Calu3 (cell line): ENCODE data around the gene SERPINB8. TPM values are rescaled to one million over a fixed set of nuclear protein-coding genes. Genes with fewer than 3 reads are reported as not detected.
"Not testable (repeated sequence)": the region's sequence is repeated elsewhere in the genome, so short reads cannot be mapped to it uniquely, and the experiment has no call there.

Experiments used
- Bru-seq: library from RNA; stranded (reverse); fragments of 400-500 nt; gene quantifications from one replicate; lab custom pipeline; 2021; lab: Mats Ljungman, UMichigan
- BruChase-seq, 2 experiments: library from RNA; stranded (reverse); fragments of 400-500 nt; gene quantifications; one replicate each; lab custom pipeline; 2021; lab: Mats Ljungman, UMichigan
- BruUV-seq: library from RNA; stranded (reverse); fragments of 400-500 nt; replicated peaks from 2 replicates; lab custom pipeline; 2021; lab: Mats Ljungman, UMichigan
- CTCF ChIA-PET: fragments of 300-600 bp; sonication (Branson Sonifier 250); formaldehyde crosslinking; loops from one replicate; lab custom pipeline; 2022; ENCODE audit warnings: antibody characterized with exemption; lab: Charles Lee
- DNase-seq: peaks from one replicate; pipeline ENCODE4 v3.0.0; 2022
- H3K27ac Mint-ChIP-seq: one replicate; pipeline ENCODE4 v1.8.0; 2022; ENCODE audit warnings: mixed read lengths; ENCODE audit not compliant: unreplicated experiment
- H3K27me3 Mint-ChIP-seq: one replicate; pipeline ENCODE4 v1.8.0; 2022; ENCODE audit warnings: mixed read lengths; ENCODE audit not compliant: unreplicated experiment
- H3K36me3 Mint-ChIP-seq: one replicate; pipeline ENCODE4 v1.8.0; 2022; ENCODE audit warnings: mild to moderate bottlenecking, moderate library complexity, mixed read lengths; ENCODE audit not compliant: insufficient read depth, unreplicated experiment
- H3K4me1 Mint-ChIP-seq: one replicate; pipeline ENCODE4 v1.8.0; 2022; ENCODE audit warnings: mild to moderate bottlenecking, low read depth, mixed read lengths; ENCODE audit not compliant: unreplicated experiment
- H3K4me3 Mint-ChIP-seq: one replicate; pipeline ENCODE4 v1.8.0; 2022; ENCODE audit warnings: mild to moderate bottlenecking, low read depth, moderate library complexity, mixed read lengths; ENCODE audit not compliant: unreplicated experiment
- H3K9me3 Mint-ChIP-seq: one replicate; pipeline ENCODE4 v1.8.0; 2022; ENCODE audit warnings: low read depth, mixed read lengths; ENCODE audit not compliant: unreplicated experiment
- CTCF ChIP-seq: fragments of 200-600 bp; IDR thresholded peaks from one replicate; pipeline ENCODE4 v1.8.0; 2022; ENCODE audit warnings: antibody characterized with exemption; ENCODE audit not compliant: unreplicated experiment
- intact Hi-C: fragments of 100-400 bp; cut with micrococcal nuclease; formaldehyde crosslinking; loops from one replicate; pipeline ENCODE4 v1.10.0; 2022; ENCODE audit not compliant: unreplicated experiment
- long read RNA-seq: library from polyadenylated mRNA; stranded (forward); transcript quantifications from one replicate; pipeline ENCODE4 v2.0.0, GENCODE V29; 2022
- total RNA-seq: library from RNA; stranded (reverse); gene quantifications from 2 replicates; pipeline ENCODE4 v1.2.3, GENCODE V29; 2022

SERPINB8 gene
- total RNA-seq, result 30.9 and 38.6 TPM in 2 replicates
- percentile 87 among the genes with signal in this experiment for Bru-seq, nascent RNA
- percentile 67 among the genes with signal in this experiment for BruChase-seq, experiment 1, labeled RNA remaining after a 6-hour chase
- BruChase-seq, experiment 2, labeled RNA remaining after a 2-hour chase, result percentile 73 among the genes with signal in this experiment
- long read RNA-seq, transcript SERPINB8-208 (6 exons, 3,192 nt), result minor isoform, 6 of 64 reads
- long read RNA-seq, transcript SERPINB8-203 (7 exons, 3,477 nt), result major isoform, 28 of 64 reads
- long read RNA-seq, transcript SERPINB8-202 (7 exons, 3,387 nt), result minor isoform, 9 of 64 reads
- long read RNA-seq, partial matches to known transcripts, result 6 of 64 reads
- long read RNA-seq, other reads (novel, unspliced or antisense), result 14 of 64 reads

- H3K9me3 Mint-ChIP-seq, result no peaks in the 10 kb centered on the region
- H3K4me3 Mint-ChIP-seq, result peak within 1 kb of the TSS; percentile 94
- H3K4me1 Mint-ChIP-seq, result peaks cover 47% of the 10 kb centered on the region
- TSS peak; percentile 74 for BruUV-seq
- H3K27ac Mint-ChIP-seq, result peak within 1 kb of the TSS; percentile 95
- no peaks in the 10 kb centered on the region for H3K27me3 Mint-ChIP-seq
- peaks cover 27% of the 10 kb centered on the region for H3K36me3 Mint-ChIP-seq
- peak; percentile 98 for DNase-seq
- intact Hi-C loops, result no loop called here
- no peak for TF ChIP-seq CTCF
- CTCF ChIA-PET, result interaction anchor here (0.6 to 0.9 kb wide), 3 partner anchors 21 to 331 kb away, joined by 3 to 7 read pairs (median 5); partner anchors contain the start of gene HMSD
Observed at GRCh38 chr18:63969942-63970808, at the start of gene SERPINB8. TSS of gene SERPINB8 (plus strand) at chr18:63970081. CDS start at chr18:63978309, 8,228 bp downstream.

- no peaks in the 10 kb centered on the region for H3K9me3 Mint-ChIP-seq
- no peak overlapping the region for H3K4me3 Mint-ChIP-seq
- no peaks in the 10 kb centered on the region for H3K27me3 Mint-ChIP-seq
- H3K27ac Mint-ChIP-seq, result no peak overlapping the region
- no peak for TF ChIP-seq CTCF
- DNase-seq, result no peak
- BruUV-seq, result no TSS peak
- intact Hi-C loops, result no loop called here
- H3K4me1 Mint-ChIP-seq, result no peaks in the 10 kb centered on the region
- CTCF ChIA-PET, result no interaction called here
- H3K36me3 Mint-ChIP-seq, result no peaks in the 10 kb centered on the region
Observed at GRCh38 chr18:63922049-63922448, 47.8 kb upstream of the SERPINB8 start.

GRCh38 chr18:63924551-63924950 is 45.3 kb upstream of the SERPINB8 start:
- H3K4me3 Mint-ChIP-seq, result no peak overlapping the region
- CTCF ChIA-PET, result no interaction called here
- TF ChIP-seq CTCF, result no peak
- intact Hi-C loops, result no loop called here
- no peaks in the 10 kb centered on the region for H3K27me3 Mint-ChIP-seq
- DNase-seq, result no peak
- H3K36me3 Mint-ChIP-seq, result no peaks in the 10 kb centered on the region
- H3K4me1 Mint-ChIP-seq, result no peaks in the 10 kb centered on the region
- no peaks in the 10 kb centered on the region for H3K9me3 Mint-ChIP-seq
- no peak overlapping the region for H3K27ac Mint-ChIP-seq
- no TSS peak for BruUV-seq

- TF ChIP-seq CTCF, result no peak
- no peaks in the 10 kb centered on the region for H3K36me3 Mint-ChIP-seq
- H3K27me3 Mint-ChIP-seq, result no peaks in the 10 kb centered on the region
- BruUV-seq, result no TSS peak
- no peak overlapping the region for H3K4me3 Mint-ChIP-seq
- no peaks in the 10 kb centered on the region for H3K4me1 Mint-ChIP-seq
- H3K27ac Mint-ChIP-seq, result no peak overlapping the region
- intact Hi-C loops, result no loop called here
- no peak for DNase-seq
- no peaks in the 10 kb centered on the region for H3K9me3 Mint-ChIP-seq
- CTCF ChIA-PET, result no interaction called here
Observed at GRCh38 chr18:63928331-63928730, 41.5 kb upstream of the SERPINB8 start.

- intact Hi-C loops, BruUV-seq, H3K9me3 Mint-ChIP-seq, CTCF ChIA-PET, H3K4me1 Mint-ChIP-seq, DNase-seq, H3K27ac Mint-ChIP-seq, H3K36me3 Mint-ChIP-seq, H3K4me3 Mint-ChIP-seq, H3K27me3 Mint-ChIP-seq: not testable (repeated sequence)
Observed at GRCh38 chr18:63929369-63929768, 40.5 kb upstream of the SERPINB8 start.
